ENCODE results near the gene H2BK1.

Gene H2BK1

DNA sequence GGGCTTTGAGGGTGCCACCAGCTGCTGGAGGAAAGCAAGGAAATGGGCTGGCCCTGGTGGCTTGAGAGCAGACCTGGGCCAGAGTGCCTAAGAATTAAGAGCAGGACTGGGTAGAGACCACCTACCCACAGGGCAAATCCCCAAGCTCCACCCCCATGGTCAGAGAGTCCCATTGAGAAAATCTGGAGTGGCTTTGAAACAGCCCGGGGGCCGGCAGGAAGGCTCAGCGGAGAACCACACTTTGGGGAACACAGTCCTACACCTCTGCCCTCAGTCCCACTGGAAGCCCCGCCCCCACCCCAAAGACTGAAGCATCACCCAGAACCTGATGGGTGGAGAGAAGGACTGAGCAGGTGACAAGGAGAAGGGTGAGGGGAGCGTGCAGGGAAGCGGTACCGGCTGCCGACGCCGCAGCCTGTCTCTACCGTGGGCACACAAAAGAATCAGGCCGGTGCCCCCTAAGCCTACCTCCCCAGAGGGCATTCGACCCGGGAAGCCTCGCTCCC, 34.6 kb upstream of the H2BK1 start:
- no peak for DNase-seq

DNA sequence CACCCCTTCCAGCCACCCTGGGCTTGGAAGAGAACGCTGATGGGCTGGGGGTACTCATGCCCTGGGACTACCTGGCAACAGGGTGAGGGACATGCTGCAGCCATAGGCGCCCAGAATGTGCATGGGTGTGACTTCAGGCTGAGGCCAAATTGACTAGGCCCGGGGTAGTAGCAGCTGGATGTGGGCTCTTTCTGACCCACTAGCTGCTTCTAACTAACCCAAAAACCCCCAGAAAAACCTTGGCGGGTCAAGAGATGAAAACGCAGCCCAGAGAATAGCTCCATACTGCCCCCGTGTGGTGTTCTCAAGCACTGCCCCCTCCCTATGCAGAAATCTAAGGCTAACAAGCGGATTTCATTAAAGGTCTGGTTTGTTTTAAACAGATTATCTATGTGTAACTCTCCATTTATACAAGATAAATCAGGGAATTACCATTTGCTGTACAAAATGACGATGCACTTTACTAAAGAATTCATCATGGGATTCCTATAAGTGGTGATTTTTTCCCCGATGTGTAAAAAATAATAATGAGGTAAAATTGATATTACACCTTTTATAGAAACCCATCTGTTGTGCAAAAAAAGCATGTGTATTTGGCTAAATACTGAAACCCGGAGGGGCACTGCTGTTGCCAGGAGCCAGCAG, 34.0 kb upstream of the H2BK1 start:
- no peak for DNase-seq

DNA sequence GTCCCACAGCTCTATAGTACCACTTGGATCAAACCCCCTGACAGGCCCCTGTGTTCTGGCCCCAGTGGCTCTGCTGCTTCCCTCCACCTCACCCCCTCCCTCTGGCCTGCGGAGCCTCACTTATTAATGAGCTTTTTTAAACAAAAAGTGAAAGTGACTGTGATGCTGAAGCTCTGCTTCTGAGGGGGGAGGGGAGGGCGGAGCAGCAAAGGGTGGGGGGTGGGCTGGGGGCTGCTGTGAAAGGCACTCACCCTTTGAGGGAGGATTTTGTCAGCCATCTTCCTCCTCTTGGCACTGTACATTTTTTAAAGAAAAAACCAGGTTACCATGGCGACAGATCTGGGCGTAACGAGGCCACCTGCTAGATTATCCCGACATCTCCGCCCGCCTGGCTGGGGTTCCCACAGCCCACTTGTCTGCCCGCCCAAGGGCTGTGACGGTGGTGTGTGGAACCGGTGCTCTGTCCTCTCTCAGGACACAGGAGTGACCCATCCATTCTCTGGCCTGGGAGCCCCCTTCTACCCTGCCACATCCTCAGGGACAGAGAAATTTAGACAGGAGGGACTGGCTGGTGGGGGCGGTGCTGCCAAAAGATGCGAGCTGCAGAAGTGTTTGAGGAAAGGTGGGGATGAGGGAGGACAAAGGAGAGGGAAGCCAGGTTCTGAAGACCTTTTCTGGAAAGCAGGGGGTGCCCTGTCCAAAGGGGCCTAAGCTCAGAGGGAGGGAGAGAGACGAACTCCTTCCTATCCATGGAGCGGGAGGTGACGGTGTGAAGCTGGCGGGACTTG, 33.3 kb upstream of the H2BK1 start:
- no peak for DNase-seq

DNA sequence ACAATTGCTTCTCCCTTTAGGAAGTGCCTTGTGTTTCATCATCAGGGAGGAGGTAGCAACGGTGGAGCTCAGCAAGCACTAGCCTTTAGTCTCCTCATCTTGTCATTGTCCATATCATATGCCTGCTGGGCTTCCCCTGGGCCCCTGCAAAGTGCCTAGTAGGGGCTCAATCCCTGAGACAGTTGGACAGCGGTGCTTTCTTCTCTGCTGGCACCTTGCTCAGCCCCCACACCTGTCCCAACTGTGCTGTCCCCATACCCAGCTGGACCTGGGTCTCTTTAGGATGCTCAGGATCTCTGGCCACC, 32.7 kb upstream of the H2BK1 start:
- DNase-seq: no peak

DNA sequence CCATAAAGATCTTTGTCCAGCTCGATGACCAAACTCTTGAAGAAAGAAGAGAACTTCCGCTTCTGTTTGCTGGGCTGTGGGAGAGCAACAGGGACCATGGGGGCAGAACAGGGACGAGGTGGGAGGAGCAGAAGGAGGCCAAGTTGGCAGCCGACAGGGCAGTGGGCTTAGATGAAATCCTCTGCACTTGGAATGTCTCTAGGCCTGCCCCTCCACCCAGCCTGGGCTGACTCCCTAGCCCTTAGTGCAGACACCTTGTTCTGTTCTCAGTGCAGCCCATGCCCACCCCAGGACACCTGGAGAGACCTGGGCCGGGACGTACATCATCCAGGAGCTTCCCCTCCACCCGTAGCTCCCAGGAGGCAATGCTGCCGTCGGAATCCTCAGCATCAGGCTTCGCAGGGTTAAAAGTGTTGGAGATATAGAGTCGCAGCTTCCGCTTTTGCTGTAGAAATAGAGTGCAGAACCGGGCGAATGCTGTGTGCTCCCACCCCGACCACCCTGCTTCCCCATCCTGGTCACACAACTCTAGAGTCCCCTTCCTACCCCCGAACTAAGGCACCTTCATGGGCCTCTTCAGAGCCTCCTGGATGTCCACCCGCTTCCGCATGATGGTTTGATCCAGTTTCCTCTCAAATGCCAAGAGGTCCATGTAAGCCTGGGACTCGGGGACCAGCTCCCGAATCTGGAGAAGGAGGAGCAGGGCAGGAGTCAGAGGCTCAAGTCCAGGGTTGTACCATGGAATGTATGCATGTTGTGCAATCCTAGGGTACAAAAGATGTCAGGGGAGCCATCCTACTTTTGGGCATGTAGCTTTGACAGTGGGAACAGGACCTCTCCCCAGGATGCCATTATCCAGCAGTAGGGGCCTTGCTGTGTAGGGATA, 32.1 kb upstream of the H2BK1 start:
- DNase-seq: no peak

DNA sequence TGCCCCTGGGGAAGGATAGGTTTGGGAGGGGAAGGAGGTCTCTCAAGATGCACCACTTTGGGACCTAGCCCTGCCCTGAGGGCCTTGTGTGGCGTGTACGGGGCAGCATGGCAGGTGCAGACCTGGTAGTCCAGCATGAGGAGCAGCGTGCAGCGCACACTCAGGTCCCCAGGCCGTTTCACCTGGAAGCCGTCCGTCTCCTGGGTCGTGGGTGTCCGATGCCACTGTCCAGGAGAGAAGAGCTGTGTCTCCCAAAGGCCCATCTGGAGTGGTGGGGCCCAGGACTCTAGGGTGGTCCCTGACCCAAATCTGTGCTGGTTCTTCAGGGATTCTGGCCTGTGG, 31.4 kb upstream of the H2BK1 start:
- no peak for DNase-seq

DNA sequence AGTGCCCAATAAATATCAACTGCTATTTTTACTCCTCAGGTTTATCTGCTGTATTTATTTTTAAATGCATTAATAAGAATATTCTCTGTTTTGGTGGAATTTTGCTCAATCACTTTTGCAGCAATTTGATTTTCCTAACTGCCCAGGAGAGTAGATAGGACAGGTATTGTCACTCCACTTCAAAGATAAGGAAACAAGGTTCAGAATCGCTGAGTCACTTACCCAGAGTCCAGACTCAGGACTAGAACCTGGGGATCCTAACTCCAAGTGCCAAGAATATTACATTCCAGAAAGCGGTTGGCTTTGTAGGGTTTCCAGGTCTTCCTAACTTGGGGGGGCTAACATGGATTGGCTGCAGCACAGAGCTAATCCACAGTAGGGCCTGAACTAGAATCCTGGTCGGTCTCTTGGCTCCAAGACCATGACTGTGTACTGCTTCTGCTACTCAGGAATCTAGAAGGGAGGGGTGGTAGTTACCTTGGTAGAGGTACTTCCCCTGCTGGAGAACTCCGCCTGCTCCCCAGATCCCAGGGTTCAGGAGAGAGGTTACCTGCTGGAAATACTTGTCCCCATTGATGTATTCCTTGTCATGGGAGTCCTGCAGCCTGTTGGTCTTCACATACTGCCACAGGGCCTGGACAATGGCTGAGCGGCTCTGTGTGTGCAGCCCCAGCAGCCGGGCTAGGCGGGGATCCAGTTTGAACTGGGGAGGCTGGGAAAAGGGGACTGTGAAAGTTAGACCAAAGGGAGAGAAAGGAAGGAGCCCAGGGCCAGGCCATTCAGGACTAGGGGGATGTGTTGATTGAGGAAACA, 30.9 kb upstream of the H2BK1 start:
- DNase-seq: no peak

DNA sequence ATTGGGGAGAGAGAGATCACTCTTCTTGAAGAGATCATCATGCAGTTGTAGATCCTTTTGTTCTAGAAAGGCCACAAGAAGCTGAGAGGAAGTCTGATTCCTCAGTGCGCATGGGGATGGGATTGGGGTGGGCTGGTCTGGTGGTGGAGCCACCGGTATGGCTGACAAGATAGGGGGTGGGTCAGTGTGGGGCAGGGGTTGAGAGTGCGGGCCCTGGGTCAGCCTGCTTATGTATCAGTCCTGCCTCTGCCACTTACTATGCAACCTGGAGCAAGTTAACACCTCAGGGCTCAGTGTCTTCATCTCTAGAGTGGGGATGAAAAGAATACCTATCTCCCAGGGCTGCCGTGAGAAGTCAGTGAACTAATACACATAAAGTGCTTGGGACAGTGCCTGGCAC, 30.2 kb upstream of the H2BK1 start:
- DNase-seq: no peak

DNA sequence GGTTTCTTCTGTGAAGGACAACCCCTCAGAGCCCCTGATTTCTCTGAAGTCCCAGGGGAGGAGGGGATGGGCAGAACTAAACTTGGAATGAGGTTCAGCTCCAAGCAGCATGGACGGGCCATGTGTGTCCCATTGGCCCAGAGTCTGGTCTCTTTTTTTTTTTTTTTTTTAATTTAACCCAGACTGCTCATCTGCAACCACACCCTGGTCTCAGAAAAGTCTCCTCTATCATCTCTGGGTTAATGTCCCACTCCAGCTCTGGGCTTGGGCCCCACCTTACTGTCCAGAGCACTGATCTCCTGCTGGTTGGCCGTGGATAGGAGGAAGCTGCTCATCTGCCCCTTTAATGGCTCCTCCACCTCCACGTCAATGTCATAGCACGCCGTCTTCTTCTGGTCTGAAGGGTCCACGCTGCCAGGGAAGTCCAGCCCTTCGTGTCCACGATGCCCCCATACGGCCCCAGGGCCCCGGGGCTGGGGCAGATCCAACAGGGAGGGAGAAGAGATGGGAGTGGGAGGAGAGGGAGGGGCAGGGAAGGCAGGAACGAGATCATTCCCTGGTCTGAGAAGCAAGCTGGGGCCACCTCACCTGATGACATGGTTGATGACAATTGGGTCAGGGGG, 29.7 kb upstream of the H2BK1 start:
- no peak for DNase-seq

DNA sequence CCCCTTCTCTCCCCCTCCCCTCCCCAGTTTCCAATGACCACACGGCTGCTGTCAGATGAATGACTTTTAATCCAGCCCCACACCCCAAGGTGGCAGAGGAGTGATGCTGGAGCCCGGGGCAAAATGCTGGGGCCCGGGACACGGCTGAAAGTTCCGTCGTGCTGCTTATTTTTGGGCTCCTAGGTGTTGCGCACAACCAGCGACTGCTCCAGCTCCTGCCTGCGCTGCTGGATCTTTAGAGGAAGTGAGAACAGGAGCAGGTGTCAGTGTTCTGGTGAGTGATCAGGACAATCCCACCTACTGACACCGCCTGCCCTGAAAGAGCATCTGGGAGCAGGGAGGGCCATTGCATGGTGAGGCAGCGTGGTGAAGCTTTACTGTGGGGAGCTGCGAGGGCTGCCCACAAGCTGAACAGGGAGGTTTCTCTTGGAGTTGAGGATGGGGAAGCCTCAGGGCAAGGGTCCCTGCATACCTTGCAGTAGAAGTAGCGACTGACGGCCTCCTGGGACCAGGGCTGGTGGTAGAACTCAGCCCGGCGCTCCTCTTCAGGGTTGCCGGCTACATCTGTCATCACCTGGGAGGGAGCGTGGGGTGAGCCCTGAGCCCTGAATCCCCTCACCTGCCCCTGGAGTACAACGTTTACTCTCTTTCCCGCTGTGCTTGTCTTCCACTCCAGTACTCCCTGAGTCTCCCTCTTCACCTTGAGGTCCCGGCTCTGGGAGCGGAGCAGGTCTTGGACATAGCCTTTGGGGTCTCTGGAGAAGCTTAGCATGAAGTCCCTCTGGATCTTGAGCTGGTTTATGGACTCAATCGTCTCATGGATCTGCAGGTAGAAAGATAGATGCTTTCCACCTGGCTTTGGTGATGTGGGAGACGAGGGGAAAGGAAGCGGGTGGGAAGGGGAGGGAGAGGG, 28.9 kb upstream of the H2BK1 start:
- no peak for DNase-seq

DNA sequence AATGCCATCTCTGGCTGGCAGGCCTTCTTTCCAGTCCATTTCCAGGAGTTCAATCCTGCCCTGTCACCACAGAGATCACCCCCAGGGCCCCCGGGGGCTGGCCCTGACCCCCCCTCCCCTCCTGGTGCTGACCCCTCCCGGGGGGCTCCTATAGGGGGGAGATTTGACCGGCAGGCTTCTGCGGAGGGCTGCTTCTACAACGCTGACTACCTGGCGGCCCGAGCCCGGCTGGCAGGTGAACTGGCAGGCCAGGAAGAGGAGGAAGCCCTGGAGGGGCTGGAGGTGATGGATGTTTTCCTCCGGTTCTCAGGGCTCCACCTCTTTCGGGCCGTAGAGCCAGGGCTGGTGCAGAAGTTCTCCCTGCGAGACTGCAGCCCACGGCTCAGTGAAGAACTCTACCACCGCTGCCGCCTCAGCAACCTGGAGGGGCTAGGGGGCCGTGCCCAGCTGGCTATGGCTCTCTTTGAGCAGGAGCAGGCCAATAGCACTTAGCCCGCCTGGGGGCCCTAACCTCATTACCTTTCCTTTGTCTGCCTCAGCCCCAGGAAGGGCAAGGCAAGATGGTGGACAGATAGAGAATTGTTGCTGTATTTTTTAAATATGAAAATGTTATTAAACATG, 28.0 kb upstream of the H2BK1 start:
- no peak for DNase-seq

DNA sequence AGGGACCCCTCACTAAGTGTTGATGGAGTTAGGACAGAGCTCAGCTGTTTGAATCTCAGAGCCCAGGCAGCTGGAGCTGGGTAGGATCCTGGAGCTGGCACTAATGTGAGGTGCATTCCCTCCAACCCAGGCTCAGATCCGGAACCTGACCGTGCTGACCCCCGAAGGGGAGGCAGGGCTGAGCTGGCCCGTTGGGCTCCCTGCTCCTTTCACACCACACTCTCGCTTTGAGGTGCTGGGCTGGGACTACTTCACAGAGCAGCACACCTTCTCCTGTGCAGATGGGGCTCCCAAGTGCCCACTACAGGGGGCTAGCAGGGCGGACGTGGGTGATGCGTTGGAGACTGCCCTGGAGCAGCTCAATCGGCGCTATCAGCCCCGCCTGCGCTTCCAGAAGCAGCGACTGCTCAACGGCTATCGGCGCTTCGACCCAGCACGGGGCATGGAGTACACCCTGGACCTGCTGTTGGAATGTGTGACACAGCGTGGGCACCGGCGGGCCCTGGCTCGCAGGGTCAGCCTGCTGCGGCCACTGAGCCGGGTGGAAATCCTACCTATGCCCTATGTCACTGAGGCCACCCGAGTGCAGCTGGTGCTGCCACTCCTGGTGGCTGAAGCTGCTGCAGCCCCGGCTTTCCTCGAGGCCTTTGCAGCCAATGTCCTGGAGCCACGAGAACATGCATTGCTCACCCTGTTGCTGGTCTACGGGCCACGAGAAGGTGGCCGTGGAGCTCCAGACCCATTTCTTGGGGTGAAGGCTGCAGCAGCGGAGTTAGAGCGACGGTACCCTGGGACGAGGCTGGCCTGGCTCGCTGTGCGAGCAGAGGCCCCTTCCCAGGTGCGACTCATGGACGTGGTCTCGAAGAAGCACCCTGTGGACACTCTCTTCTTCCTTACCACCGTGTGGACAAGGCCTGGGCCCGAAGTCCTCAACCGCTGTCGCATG, 27.2 kb upstream of the H2BK1 start:
- DNase-seq: no peak

DNA sequence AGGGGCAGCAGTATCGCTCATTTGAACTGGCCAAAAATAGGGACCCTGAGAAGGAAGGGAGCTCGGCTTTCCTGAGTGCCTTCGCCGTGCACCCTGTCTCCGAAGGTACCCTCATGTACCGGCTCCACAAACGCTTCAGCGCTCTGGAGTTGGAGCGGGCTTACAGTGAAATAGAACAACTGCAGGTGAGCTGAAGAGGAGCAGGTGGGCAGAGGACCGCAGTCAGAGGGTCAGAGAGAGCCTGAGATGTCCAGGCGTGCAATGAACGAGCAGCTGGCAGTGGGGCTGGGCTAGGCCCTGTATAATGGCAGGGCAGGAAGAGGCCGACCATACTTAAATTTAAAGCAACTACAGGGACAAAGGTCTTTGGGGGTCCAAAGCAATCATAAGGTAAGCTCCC, 26.1 kb upstream of the H2BK1 start:
- DNase-seq: no peak

DNA sequence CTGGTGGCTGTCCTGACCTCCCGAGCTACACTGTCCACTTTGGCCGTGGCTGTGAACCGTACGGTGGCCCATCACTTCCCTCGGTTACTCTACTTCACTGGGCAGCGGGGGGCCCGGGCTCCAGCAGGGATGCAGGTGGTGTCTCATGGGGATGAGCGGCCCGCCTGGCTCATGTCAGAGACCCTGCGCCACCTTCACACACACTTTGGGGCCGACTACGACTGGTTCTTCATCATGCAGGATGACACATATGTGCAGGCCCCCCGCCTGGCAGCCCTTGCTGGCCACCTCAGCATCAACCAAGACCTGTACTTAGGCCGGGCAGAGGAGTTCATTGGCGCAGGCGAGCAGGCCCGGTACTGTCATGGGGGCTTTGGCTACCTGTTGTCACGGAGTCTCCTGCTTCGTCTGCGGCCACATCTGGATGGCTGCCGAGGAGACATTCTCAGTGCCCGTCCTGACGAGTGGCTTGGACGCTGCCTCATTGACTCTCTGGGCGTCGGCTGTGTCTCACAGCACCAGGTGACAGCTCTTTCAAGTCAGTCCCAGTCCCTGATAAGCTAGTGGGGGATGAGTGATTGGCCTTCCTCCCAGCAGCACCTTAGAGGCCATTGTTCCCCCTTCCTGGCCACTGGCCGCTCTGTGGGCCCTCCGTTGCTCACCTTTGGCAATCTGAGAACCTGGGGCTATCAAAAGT, 25.0 kb upstream of the H2BK1 start:
- DNase-seq: no peak

DNA sequence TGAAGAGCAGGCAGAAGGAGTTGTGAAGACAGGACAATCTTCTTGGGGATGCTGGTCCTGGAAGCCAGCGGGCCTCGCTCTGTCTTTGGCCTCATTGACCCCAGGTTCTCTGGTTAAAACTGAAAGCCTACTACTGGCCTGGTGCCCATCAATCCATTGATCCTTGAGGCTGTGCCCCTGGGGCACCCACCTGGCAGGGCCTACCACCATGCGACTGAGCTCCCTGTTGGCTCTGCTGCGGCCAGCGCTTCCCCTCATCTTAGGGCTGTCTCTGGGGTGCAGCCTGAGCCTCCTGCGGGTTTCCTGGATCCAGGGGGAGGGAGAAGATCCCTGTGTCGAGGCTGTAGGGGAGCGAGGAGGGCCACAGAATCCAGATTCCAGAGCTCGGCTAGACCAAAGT, 23.5 kb upstream of the H2BK1 start:
- DNase-seq: no peak

DNA sequence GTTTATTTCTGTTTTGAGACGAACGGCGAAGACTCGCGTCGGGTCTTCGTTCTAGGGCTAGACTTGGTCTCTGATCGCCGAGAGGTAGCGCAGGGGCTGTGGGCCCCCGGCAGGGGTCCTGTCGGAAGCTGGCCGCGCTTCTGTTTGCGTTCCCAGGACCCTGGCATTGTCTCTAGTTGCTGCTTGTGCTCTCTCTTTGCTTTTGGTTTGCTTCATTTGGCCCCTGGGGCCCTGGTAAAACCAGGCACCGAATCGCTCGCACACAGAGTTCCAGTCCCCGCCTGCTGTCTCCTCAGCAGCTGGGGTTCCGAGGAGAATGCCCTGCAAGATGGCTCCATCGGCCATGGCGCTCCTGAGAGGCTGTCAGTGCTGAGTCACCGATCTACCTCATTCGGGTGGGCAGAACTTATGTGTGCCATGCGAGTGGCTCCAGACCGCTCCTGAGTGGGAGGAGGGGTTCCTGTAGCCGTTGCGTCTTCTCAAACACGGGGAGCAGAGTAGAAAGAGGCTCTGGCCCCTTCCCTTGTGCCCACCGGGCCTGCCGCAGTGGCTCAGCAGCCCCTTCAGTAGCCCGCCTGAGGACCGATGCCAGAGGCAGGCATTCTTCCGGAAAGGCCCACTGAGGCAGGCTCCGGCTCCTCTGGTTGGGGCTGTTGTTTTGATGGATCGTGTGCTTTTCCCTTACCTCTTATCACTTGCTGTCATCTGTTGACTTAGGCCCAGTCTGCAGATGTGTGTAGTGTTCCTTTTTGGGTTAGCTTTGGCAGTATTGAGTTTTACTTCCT, 22.8 kb upstream of the H2BK1 start:
- peak in 1 of 2 experiments; percentile 31 for DNase-seq

DNA sequence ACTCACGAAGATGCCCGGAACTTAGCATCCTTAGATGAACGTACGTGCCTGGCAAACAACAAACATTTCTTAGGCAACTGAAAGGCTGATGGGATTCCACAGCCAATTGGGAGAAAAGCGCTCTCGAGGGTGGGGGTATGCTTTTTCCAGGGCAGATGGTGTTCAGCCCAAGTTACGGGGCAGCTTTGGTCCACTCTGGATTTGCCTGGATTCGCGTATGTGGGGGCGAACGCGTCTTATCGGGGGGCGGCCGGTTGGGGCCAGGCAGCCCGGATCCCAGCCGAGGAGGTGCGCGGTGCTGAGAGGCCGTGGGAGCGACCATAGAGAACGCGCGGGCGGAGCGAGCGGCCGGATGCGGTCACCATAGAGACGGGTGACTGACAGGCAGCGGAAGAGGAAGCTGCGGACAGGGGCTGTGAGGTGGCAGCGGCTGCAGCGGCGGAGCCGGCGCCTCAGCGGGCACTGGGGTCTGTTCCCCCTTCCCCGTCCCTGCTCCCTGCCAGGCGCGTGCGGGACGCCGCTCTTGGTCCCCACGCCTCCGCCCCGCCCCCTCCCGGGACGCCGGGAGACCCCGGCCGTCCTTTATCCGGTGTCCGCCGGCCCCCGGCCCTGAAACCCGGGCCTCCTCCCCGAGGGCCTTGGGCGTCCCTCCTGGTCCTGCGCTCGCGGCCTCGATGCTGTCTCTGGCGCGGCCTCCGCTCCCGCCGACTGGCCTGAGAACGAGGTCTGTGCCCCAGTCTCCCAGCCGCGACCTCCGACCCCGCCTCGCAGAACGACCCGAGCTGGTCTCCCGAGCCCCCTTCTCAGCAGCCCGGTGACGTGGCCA, 22.0 kb upstream of the H2BK1 start, which contains the start of gene CHPF2:
TSS of gene CHPF2 (plus strand) at position 393 of the 826 bp plus-strand sequence. CDS start 1,529 bp downstream, outside the sequence.
- peak; percentile 39 to 85 for DNase-seq

Data from SHP77 (cell line).